ENCODE measurements around the gene ARID3B. TPM values are rescaled to one million over a fixed set of nuclear protein-coding genes. Genes with fewer than 3 reads are reported as not detected.
"Not testable (repeated sequence)": the region's sequence is repeated elsewhere in the genome, so short reads cannot be mapped to it uniquely, and the experiment has no call there.

ARID3B gene
- total RNA-seq = 10 to 100 TPM; 35.8 to 37.8 TPM
- 10 to 100 TPM in 1 of 3 donors, 1 to 10 TPM in 2; 4.0 to 13.2 (median 7.5) TPM for polyA plus RNA-seq
- total RNA-seq = 36.3 to 69.2 (median 48.0) reads per million in 6 experiments

- Mint-ChIP-seq H3K27ac (peak within 1 kb of the TSS; percentile 90 to 99 (median 97)), H3K36me3 (peaks cover 0 to 17% (median 0%) of the 10 kb centered on the region in 3 donors), H3K4me3 (peak within 1 kb of the TSS; percentile 89 to 99 (median 97)), H3K4me1 (peaks cover 37 to 59% (median 57%) of the 10 kb centered on the region in 4 donors), H3K9me3 (no peaks in the 10 kb centered on the region), H3K27me3 (no peaks in the 10 kb centered on the region)
- DNase-seq (peak; percentile 86 to 98 (median 92)), ATAC-seq (peak; percentile 87 to 89)
- POLR2A ChIA-PET = interaction anchor here (0.7 to 2.8 kb wide), 12 partner anchors 9 to 1099 kb away, joined by 3 to 51 read pairs (median 5); partner anchors contain the start of genes C15orf39, CLK3, IMP3 and SIN3A
These were observed at the start of gene ARID3B for GRCh38 chr15:74540761-74541493. Gene ARID3B, plus strand, starts transcription at chr15:74541220. Its CDS starts 2,717 bp downstream, at chr15:74543937.

GRCh38 chr15:74496648-74497047 is 44.4 kb upstream of the ARID3B start:
- H3K27ac Mint-ChIP-seq = no peak overlapping the region
- no peaks in the 10 kb centered on the region for H3K27me3 Mint-ChIP-seq
- ATAC-seq (no peak), DNase-seq (no peak)
- POLR2A ChIA-PET = no interaction called here
- H3K9me3 Mint-ChIP-seq = no peaks in the 10 kb centered on the region
- peaks cover 0 to 5% (median 0%) of the 10 kb centered on the region in 3 donors for H3K36me3 Mint-ChIP-seq
- no peaks in the 10 kb centered on the region for H3K4me1 Mint-ChIP-seq
- no peak overlapping the region for H3K4me3 Mint-ChIP-seq

GRCh38 chr15:74497584-74497983 is 43.4 kb upstream of the ARID3B start:
- H3K4me3 Mint-ChIP-seq = no peak overlapping the region
- ATAC-seq = no peak
- POLR2A ChIA-PET = interaction anchor here (0.6 kb wide), 1 partner anchor 121 kb away, joined by 3 read pairs; no protein-coding TSS in a partner anchor
- H3K36me3 Mint-ChIP-seq = peaks cover 0 to 8% (median 4%) of the 10 kb centered on the region in 3 donors
- no peaks in the 10 kb centered on the region for H3K9me3 Mint-ChIP-seq
- peak overlapping the region in 1 of 10 donors; percentile 2 for H3K27ac Mint-ChIP-seq
- H3K4me1 Mint-ChIP-seq = peaks cover 0 to 2% (median 0%) of the 10 kb centered on the region in 4 donors
- no peak for DNase-seq
- no peaks in the 10 kb centered on the region for H3K27me3 Mint-ChIP-seq

GRCh38 chr15:74499366-74499765 is 41.7 kb upstream of the ARID3B start:
- Mint-ChIP-seq H3K27ac (no peak overlapping the region), H3K9me3 (no peaks in the 10 kb centered on the region), H3K4me3 (no peak overlapping the region), H3K4me1 (peaks cover 0 to 3% (median 0%) of the 10 kb centered on the region in 4 donors), H3K36me3 (peaks cover 4 to 16% (median 14%) of the 10 kb centered on the region in 3 donors), H3K27me3 (no peaks in the 10 kb centered on the region)
- DNase-seq (no peak), ATAC-seq (no peak)
- POLR2A ChIA-PET = interaction anchor here (0.5 to 0.7 kb wide), 2 partner anchors 11 to 59 kb away, joined by 3 to 4 read pairs; no protein-coding TSS in a partner anchor

GRCh38 chr15:74500401-74500800 is 40.6 kb upstream of the ARID3B start:
- Mint-ChIP-seq H3K27me3 (no peaks in the 10 kb centered on the region), H3K36me3 (peaks cover 5 to 20% (median 19%) of the 10 kb centered on the region in 3 donors), H3K4me1 (peaks cover 0 to 3% (median 0%) of the 10 kb centered on the region in 4 donors), H3K9me3 (no peaks in the 10 kb centered on the region), H3K4me3 (no peak overlapping the region), H3K27ac (no peak overlapping the region)
- POLR2A ChIA-PET = no interaction called here
- DNase-seq (no peak), ATAC-seq (no peak)

- peaks cover 5 to 25% (median 19%) of the 10 kb centered on the region in 3 donors for H3K36me3 Mint-ChIP-seq
These were observed 38.7 kb upstream of the ARID3B start for GRCh38 chr15:74502301-74502700.

GRCh38 chr15:74504418-74504817 is 36.6 kb upstream of the ARID3B start:
- no peak overlapping the region for H3K27ac Mint-ChIP-seq

More at GRCh38 chr15:74502301-74502700, 38.7 kb upstream of the ARID3B start:
- H3K4me1 Mint-ChIP-seq = peaks cover 0 to 3% (median under 1%) of the 10 kb centered on the region in 4 donors
- H3K9me3 Mint-ChIP-seq = no peaks in the 10 kb centered on the region
- no peak overlapping the region for H3K4me3 Mint-ChIP-seq
- POLR2A ChIA-PET = no interaction called here
- H3K27ac Mint-ChIP-seq = peak overlapping the region in 1 of 10 donors; percentile 17
- H3K27me3 Mint-ChIP-seq = no peaks in the 10 kb centered on the region
- DNase-seq (no peak), ATAC-seq (no peak)

GRCh38 chr15:74504836-74505235 is 36.2 kb upstream of the ARID3B start:
- Mint-ChIP-seq H3K9me3 (no peaks in the 10 kb centered on the region), H3K27me3 (no peaks in the 10 kb centered on the region), H3K27ac (no peak overlapping the region), H3K4me1 (peaks cover 0 to 3% (median under 1%) of the 10 kb centered on the region in 4 donors), H3K36me3 (peaks cover 5 to 25% (median 19%) of the 10 kb centered on the region in 3 donors), H3K4me3 (no peak overlapping the region)
- ATAC-seq (no peak), DNase-seq (no peak)
- POLR2A ChIA-PET = no interaction called here

More at GRCh38 chr15:74504418-74504817, 36.6 kb upstream of the ARID3B start:
- H3K9me3 Mint-ChIP-seq = no peaks in the 10 kb centered on the region
- H3K4me3 Mint-ChIP-seq = no peak overlapping the region
- ATAC-seq (no peak), DNase-seq (no peak)
- peaks cover 0 to 3% (median under 1%) of the 10 kb centered on the region in 4 donors for H3K4me1 Mint-ChIP-seq
- POLR2A ChIA-PET = no interaction called here
- peaks cover 5 to 25% (median 19%) of the 10 kb centered on the region in 3 donors for H3K36me3 Mint-ChIP-seq
- no peaks in the 10 kb centered on the region for H3K27me3 Mint-ChIP-seq

- Mint-ChIP-seq H3K27ac (no peak overlapping the region), H3K4me1 (peaks cover 0 to 3% (median under 1%) of the 10 kb centered on the region in 4 donors), H3K27me3 (no peaks in the 10 kb centered on the region), H3K36me3 (peaks cover 5 to 25% (median 19%) of the 10 kb centered on the region in 3 donors), H3K4me3 (no peak overlapping the region), H3K9me3 (no peaks in the 10 kb centered on the region)
- DNase-seq (no peak), ATAC-seq (no peak)
- POLR2A ChIA-PET = no interaction called here
These were observed 35.0 kb upstream of the ARID3B start for GRCh38 chr15:74505837-74506514.

- Mint-ChIP-seq H3K4me1 (peaks cover 0 to 4% (median 3%) of the 10 kb centered on the region in 4 donors), H3K27ac (no peak overlapping the region), H3K4me3 (no peak overlapping the region), H3K9me3 (no peaks in the 10 kb centered on the region), H3K27me3 (no peaks in the 10 kb centered on the region), H3K36me3 (peaks cover 5 to 25% (median 19%) of the 10 kb centered on the region in 3 donors)
- DNase-seq (no peak), ATAC-seq (no peak)
- POLR2A ChIA-PET = no interaction called here
These were observed 34.5 kb upstream of the ARID3B start for GRCh38 chr15:74506515-74506840.

GRCh38 chr15:74511583-74511982 is 29.4 kb upstream of the ARID3B start:
- ATAC-seq (no peak), DNase-seq (no peak)
- Mint-ChIP-seq H3K9me3 (no peaks in the 10 kb centered on the region), H3K4me1 (peaks cover 0 to 14% (median 6%) of the 10 kb centered on the region in 4 donors), H3K27ac (no peak overlapping the region), H3K27me3 (no peaks in the 10 kb centered on the region), H3K4me3 (no peak overlapping the region), H3K36me3 (no peaks in the 10 kb centered on the region)
- POLR2A ChIA-PET = no interaction called here

GRCh38 chr15:74514059-74514458 is 27.0 kb upstream of the ARID3B start:
- ATAC-seq, H3K36me3 Mint-ChIP-seq, H3K27ac Mint-ChIP-seq, DNase-seq, POLR2A ChIA-PET, H3K4me3 Mint-ChIP-seq, H3K27me3 Mint-ChIP-seq, H3K9me3 Mint-ChIP-seq: not testable (repeated sequence)
- peaks cover 0 to 14% (median 6%) of the 10 kb centered on the region in 4 donors for H3K4me1 Mint-ChIP-seq

GRCh38 chr15:74517096-74517495 is 23.9 kb upstream of the ARID3B start:
- Mint-ChIP-seq H3K9me3 (no peaks in the 10 kb centered on the region), H3K4me1 (peaks cover 0 to 4% (median 1%) of the 10 kb centered on the region in 4 donors), H3K27me3 (no peaks in the 10 kb centered on the region), H3K27ac (peak overlapping the region in 1 of 10 donors; percentile 42), H3K4me3 (no peak overlapping the region), H3K36me3 (no peaks in the 10 kb centered on the region)
- POLR2A ChIA-PET = no interaction called here
- no peak for DNase-seq
- no peak for ATAC-seq
